Ovary (tissue), 9 donors: ENCODE data around the gene ZBTB7A. TPM values are rescaled to one million over a fixed set of nuclear protein-coding genes. Genes with fewer than 3 reads are reported as not detected.

Experiments used
- DNase-seq, 5 donors: peaks; one replicate each; pipeline ENCODE4 v3.0.0-alpha.2; 2019 to 2020
- H3K27ac ChIP-seq, 2 donors: fragments of 200-600 bp; one replicate each; pipeline versions ENCODE4 v1.5.1 to v1.8.0; 2019 to 2022
- H3K27me3 ChIP-seq: fragments of 200-600 bp; one replicate; pipeline ENCODE4 v1.8.0; 2022
- H3K36me3 ChIP-seq: fragments of 200-600 bp; sonication (generic); one replicate; pipeline ENCODE4 v1.5.1; 2019
- H3K4me1 ChIP-seq: one replicate; pipeline ENCODE4 v1.8.1; 2013; ENCODE audit warnings: mild to moderate bottlenecking, moderate library complexity; ENCODE audit not compliant: insufficient read depth
- H3K4me3 ChIP-seq: fragments of 200-600 bp; sonication (generic); one replicate; pipeline ENCODE4 v1.5.1; 2017
- H3K9me3 ChIP-seq, 2 donors: fragments of 200-600 bp in 1 of 2; sonication (generic) in 1 of 2; one replicate each; pipeline versions ENCODE4 v1.5.1 to v1.8.1; 2013 to 2019; ENCODE audit warnings: mild to moderate bottlenecking in 1 of 2, moderate library complexity in 1 of 2
- EP300 ChIP-seq: sonication (generic); formaldehyde crosslinking; IDR thresholded peaks from one replicate; pipeline ENCODE4 v1.6.1; 2017; ENCODE audit warnings: antibody characterized with exemption
- POLR2A ChIP-seq: fragments of 450-650 bp; IDR thresholded peaks from one replicate; pipeline ENCODE4 v1.6.1; 2017; ENCODE audit warnings: antibody characterized with exemption, mild to moderate bottlenecking, moderate library complexity
- WGBS, 3 donors: extraction: QIAGEN DNeasy Blood & Tissue Kit in 1 of 3; methylation state at CpG; one replicate each; pipeline versions ENCODE4 v1.1.5 to v1.1.7; 2013 to 2017; 5-methylcytosine and 5-hydroxymethylcytosine counted together
- intact Hi-C, 4 donors: fragments of 100-400 bp; cut with DNase I; formaldehyde crosslinking; loops; one replicate each; pipeline versions ENCODE4 v1.11.0 to v1.15.1; 2022 to 2023
- polyA plus RNA-seq, 2 donors: library from polyadenylated mRNA; stranded (reverse); fragments of 200-250 nt in 1 of 2; fragments of 350-450 nt in 1 of 2; fragmentation: Illumina TruSeq in 1 of 2; extraction: RNeasy Lipid Tissue Mini Kit (QIAGEN cat#74804) in 1 of 2; gene quantifications; one replicate each; pipeline ENCODE4 v1.2.3, GENCODE V29; 2013 to 2014
- total RNA-seq, 7 donors: library from RNA; depleted of rRNA in 2 of 7; stranded (reverse); fragments of >200 nt in 2 of 7; fragmentation: NEBNext Ultra II Directional in 3 of 7; extraction: Animal tissue kit (Norgen Biotek cat#: 25700) in 3 of 7; gene quantifications; one replicate each; pipeline versions ENCODE4 v1.1.0 to v1.2.4, GENCODE V29; 2016 to 2023
- TF ChIP-seq, protein P1 (sequence below), 3 donors: fragments of 450-650 bp in 2 of 3; fragments of 200-600 bp in 1 of 3; IDR thresholded peaks; one replicate each; pipeline versions ENCODE4 v1.5.1 to v1.8.0; 2016 to 2022; ENCODE audit warnings: antibody characterized with exemption in 3 of 3, mild to moderate bottlenecking in 1 of 3
- donor health status: DM: no; HTN: no; CAD: no; lungs with moderate emphysema.
- donor health status: DM: no; HTN: no; CAD: no.
- donor health status: Bipolar disorder and iron deficiency.
- donor health status: DM: yes; HTN: yes; CAD: no.
- donor health status: DM: no; HTN: no; CAD: no.
- donor health status: DM: yes; HTN: yes; CAD: no.

Gene ZBTB7A
- total and polyA plus RNA-seq, 9 donors, result 9.1 to 56.4 (median 38.5) TPM

- intact Hi-C loops, result loop anchor here in 1 of 4 donors (5.0 kb wide), 1 partner anchor 60 kb away; the partner anchor contains the start of gene MAP2K2
- WGBS, 3 donors, result 48 to 62% (median 60%) methylated on average over 25 to 29 of the region's 29 CpGs
- peak overlapping the region; percentile 85 to 92 for H3K27ac ChIP-seq
- peak in 2 of 5 donors; percentile 44 to 46 for DNase-seq
- peak overlapping the region; percentile 31 for H3K4me3 ChIP-seq
- no peaks in the 10 kb centered on the region for H3K36me3 ChIP-seq
- TF ChIP-seq EP300 (no peak), POLR2A (no peak)
- TF ChIP-seq, protein P1, sequence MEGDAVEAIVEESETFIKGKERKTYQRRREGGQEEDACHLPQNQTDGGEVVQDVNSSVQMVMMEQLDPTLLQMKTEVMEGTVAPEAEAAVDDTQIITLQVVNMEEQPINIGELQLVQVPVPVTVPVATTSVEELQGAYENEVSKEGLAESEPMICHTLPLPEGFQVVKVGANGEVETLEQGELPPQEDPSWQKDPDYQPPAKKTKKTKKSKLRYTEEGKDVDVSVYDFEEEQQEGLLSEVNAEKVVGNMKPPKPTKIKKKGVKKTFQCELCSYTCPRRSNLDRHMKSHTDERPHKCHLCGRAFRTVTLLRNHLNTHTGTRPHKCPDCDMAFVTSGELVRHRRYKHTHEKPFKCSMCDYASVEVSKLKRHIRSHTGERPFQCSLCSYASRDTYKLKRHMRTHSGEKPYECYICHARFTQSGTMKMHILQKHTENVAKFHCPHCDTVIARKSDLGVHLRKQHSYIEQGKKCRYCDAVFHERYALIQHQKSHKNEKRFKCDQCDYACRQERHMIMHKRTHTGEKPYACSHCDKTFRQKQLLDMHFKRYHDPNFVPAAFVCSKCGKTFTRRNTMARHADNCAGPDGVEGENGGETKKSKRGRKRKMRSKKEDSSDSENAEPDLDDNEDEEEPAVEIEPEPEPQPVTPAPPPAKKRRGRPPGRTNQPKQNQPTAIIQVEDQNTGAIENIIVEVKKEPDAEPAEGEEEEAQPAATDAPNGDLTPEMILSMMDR (IDR thresholded peaks at IDR 0.05), result no peak
- H3K27me3 ChIP-seq, result no peaks in the 10 kb centered on the region
- H3K4me1 ChIP-seq, result peaks cover 52% of the 10 kb centered on the region
- H3K9me3 ChIP-seq, result no peaks in the 10 kb centered on the region
These were observed 4.8 kb downstream of the ZBTB7A start for GRCh38 chr19:4061683-4062418.

GRCh38 chr19:4061178-4061682 lies 5.5 kb downstream of the ZBTB7A start:
- Histone ChIP-seq H3K4me3 (peak overlapping the region; percentile 31), H3K27ac (peak overlapping the region; percentile 85 to 92), H3K9me3 (no peaks in the 10 kb centered on the region), H3K36me3 (no peaks in the 10 kb centered on the region), H3K27me3 (no peaks in the 10 kb centered on the region), H3K4me1 (peaks cover 52% of the 10 kb centered on the region)
- WGBS, 3 donors, result 11 to 23% (median 18%) methylated on average over 18 to 23 of the region's 23 CpGs
- peak; percentile 65 to 80 (median 72) for DNase-seq
- TF ChIP-seq POLR2A (no peak), EP300 (no peak)
- TF ChIP-seq, protein P1 (IDR thresholded peaks at IDR 0.05), result no peak
- intact Hi-C loops, result loop anchor here in 1 of 4 donors (5.0 kb wide), 1 partner anchor 61 kb away; the partner anchor contains the start of gene MAP2K2

DNA sequence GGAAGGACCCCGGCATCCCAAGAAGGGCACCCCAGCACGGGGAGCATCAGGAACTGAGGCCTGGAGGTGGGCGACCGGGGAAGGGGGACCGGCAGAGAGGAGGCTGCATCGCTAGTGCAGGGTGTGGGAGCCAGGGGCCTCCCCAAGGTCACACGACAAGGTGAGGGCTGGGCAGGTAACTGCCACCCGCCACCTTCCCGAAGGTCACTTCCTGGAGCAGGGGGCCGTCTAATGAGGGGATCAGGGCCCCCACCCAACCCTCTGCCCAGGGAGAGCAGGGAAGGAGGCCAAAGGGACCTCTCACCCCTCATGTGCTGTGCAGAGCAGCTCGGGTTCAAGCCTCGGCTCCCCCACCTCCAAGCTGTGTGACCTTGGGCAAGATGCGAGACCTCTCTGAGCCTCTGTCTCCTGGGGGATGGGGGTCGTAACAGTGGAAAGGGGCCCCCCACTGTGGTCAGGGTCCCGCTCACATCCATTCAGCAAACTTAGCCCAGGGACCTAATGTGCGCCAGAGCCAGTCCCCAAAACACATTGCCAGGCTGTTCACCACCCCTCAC lies 6.0 kb downstream of the ZBTB7A start:
- TF ChIP-seq, protein P1 (IDR thresholded peaks at IDR 0.05), result no peak
- TF ChIP-seq EP300 (no peak), POLR2A (no peak)
- Histone ChIP-seq H3K27me3 (no peaks in the 10 kb centered on the region), H3K9me3 (no peaks in the 10 kb centered on the region), H3K4me1 (peaks cover 52% of the 10 kb centered on the region), H3K4me3 (peak overlapping the region; percentile 31), H3K27ac (peak overlapping the region; percentile 85 to 92), H3K36me3 (no peaks in the 10 kb centered on the region)
- intact Hi-C loops, result loop anchor here in 1 of 4 donors (5.0 kb wide), 1 partner anchor 62 kb away; the partner anchor contains the start of gene MAP2K2
- peak in 1 of 5 donors; percentile 36 for DNase-seq
- 48 to 62% (median 61%) methylated on average over 13 to 16 of the region's 16 CpGs for WGBS, 3 donors

GRCh38 chr19:4059891-4060620 lies 6.6 kb downstream of the ZBTB7A start:
- peak overlapping the region; percentile 85 to 92 for H3K27ac ChIP-seq
- H3K27me3 ChIP-seq, result no peaks in the 10 kb centered on the region
- peak; percentile 72 to 83 (median 77) for DNase-seq
- TF ChIP-seq EP300 (no peak), POLR2A (no peak)
- TF ChIP-seq, protein P1 (IDR thresholded peaks at IDR 0.05), result no peak
- peak overlapping the region; percentile 21 for H3K4me3 ChIP-seq
- 41 to 43% (median 41%) methylated on average over 41 to 42 of the region's 42 CpGs for WGBS, 3 donors
- H3K9me3 ChIP-seq, result no peaks in the 10 kb centered on the region
- H3K4me1 ChIP-seq, result peaks cover 52% of the 10 kb centered on the region
- intact Hi-C loops, result loop anchor here in 2 of 4 donors (5.0 kb wide), 2 partner anchors 48 to 62 kb away; partner anchors contain the start of gene MAP2K2 (in 1 of the 2)
- H3K36me3 ChIP-seq, result no peaks in the 10 kb centered on the region
